Lower lobe of right lung (tissue), 2 donors: Measurements from ENCODE around the gene MIR17HG. TPM values are rescaled to one million over a fixed set of nuclear protein-coding genes. Genes with fewer than 3 reads are reported as not detected.

ENCODE experiments used
- ATAC-seq, 2 donors: fragments of 200-7000 bp; cut with Tn5 transposase; one replicate each; pipeline ENCODE4 v1.9.1; 2020 to 2022; ENCODE audit warnings: mild to moderate bottlenecking in 2 of 2, moderate library complexity in 2 of 2
- DNase-seq: peaks from one replicate; pipeline ENCODE4 v3.0.0-alpha.2; 2020
- H3K27ac ChIP-seq: fragments of 200-600 bp; one replicate; pipeline ENCODE4 v1.8.0; 2022
- H3K27me3 ChIP-seq: fragments of 200-600 bp; one replicate; pipeline ENCODE4 v1.8.0; 2022; ENCODE audit warnings: low read depth
- H3K36me3 ChIP-seq: fragments of 200-600 bp; one replicate; pipeline ENCODE4 v1.8.0; 2022; ENCODE audit warnings: mild to moderate bottlenecking
- H3K4me1 ChIP-seq: fragments of 200-600 bp; one replicate; pipeline ENCODE4 v1.8.0; 2022
- H3K4me3 ChIP-seq: fragments of 200-600 bp; one replicate; pipeline ENCODE4 v1.8.0; 2022; ENCODE audit warnings: mild to moderate bottlenecking
- H3K9me3 ChIP-seq: fragments of 200-600 bp; one replicate; pipeline ENCODE4 v1.8.0; 2022
- intact Hi-C: fragments of 100-400 bp; cut with DNase I; formaldehyde crosslinking; loops from one replicate; pipeline ENCODE4 v1.11.0; 2022
- total RNA-seq: library from RNA; stranded (reverse); fragmentation: NEBNext Ultra II Directional; extraction: Animal tissue kit (Norgen Biotek cat#: 25700); gene quantifications from one replicate; pipeline ENCODE4 v1.2.1, GENCODE V29; 2021
- TF ChIP-seq, protein P1 (sequence below): fragments of 200-600 bp; IDR thresholded peaks from one replicate; pipeline ENCODE4 v1.8.0; 2022; ENCODE audit warnings: antibody characterized with exemption, mild to moderate bottlenecking
- donor health status: DM: no; HTN: yes; CAD: no; lungs with severe emphysema.

Gene MIR17HG
- total RNA-seq, 1 donor from 2014 or later, result 6.1 TPM

DNA sequence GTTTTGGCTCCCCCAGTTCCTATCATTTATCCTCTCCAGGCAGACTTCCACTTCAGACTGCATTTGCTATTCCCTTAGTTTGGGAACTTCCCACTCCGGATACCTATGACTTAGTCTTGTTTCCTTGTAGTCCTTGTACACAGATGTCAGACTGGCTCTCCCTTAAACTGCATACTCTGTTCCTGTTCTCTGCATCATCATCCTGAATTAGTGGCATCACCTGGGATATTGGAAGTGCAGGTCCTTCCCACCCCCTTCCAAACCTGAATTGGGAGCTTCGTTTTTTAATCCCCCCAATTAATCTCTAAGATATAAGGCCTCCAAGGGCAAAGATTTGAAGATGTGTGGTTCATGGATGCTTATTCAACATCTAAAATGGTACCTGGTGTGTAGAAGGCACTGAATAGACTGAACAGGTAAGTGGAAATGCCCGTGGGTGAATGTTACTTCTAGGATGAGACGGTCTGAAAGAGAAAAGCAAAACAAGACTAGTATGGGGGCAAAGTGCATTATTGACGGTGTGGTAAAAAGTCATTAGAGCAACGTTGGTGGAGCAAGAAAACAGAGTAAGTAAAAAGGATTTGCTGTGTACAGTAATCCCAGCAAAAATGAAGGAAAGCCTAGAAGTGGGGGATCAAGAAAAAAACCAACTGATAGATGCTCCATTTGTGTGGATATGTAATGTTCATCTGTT, 9.6 kb downstream of the MIR17HG start:
- H3K36me3 ChIP-seq, result peaks cover 46% of the 10 kb centered on the region
- ATAC-seq, result no peak

DNA sequence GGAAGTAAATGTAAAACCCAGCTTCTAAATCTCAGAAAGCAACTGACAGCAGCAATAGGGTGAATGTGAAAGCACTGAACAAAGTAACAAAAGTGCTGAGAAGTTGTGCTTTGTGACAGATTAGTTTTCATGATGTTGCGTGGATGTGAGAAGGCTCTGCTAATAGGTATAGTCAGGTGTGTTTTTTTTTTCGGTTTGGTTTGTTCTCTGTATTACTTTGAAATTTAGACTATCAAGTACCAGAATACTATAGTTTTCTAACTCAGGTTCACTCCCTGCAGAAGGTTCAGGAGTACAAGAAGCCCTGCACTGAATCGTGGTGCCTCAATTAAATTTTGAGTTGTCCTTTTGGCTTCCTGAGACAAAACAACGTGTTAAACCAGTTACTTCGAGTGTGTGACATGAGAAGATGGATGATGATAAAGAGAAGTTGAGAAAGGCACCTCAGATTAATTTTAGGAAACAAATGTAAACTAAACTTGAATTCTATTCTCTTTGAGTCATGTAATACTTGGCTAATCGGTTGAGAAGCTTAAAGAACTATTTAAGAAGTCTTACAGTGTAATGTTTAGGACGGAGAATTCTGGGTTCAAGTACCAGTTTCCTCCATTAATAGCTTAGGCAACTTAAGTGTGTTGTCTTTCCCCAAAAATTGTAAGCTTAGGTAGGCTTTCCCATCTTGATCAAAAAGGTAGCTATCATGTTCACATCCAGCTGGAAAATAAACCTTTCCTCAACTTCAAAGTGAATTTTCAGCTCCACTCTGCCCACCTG, 10.3 kb downstream of the MIR17HG start:
- H3K36me3 ChIP-seq, result peaks cover 38% of the 10 kb centered on the region
- H3K9me3 ChIP-seq, result no peaks in the 10 kb centered on the region
- H3K4me3 ChIP-seq, result no peak overlapping the region
- intact Hi-C loops, result no loop called here
- ATAC-seq (no peak), DNase-seq (no peak)
- H3K27ac ChIP-seq, result no peak overlapping the region
- TF ChIP-seq, protein P1, sequence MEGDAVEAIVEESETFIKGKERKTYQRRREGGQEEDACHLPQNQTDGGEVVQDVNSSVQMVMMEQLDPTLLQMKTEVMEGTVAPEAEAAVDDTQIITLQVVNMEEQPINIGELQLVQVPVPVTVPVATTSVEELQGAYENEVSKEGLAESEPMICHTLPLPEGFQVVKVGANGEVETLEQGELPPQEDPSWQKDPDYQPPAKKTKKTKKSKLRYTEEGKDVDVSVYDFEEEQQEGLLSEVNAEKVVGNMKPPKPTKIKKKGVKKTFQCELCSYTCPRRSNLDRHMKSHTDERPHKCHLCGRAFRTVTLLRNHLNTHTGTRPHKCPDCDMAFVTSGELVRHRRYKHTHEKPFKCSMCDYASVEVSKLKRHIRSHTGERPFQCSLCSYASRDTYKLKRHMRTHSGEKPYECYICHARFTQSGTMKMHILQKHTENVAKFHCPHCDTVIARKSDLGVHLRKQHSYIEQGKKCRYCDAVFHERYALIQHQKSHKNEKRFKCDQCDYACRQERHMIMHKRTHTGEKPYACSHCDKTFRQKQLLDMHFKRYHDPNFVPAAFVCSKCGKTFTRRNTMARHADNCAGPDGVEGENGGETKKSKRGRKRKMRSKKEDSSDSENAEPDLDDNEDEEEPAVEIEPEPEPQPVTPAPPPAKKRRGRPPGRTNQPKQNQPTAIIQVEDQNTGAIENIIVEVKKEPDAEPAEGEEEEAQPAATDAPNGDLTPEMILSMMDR, result no peak
- H3K4me1 ChIP-seq, result peaks cover 13% of the 10 kb centered on the region
- H3K27me3 ChIP-seq, result no peaks in the 10 kb centered on the region

More for the DNA sequence above, 9.6 kb downstream of the MIR17HG start:
- Histone ChIP-seq H3K4me3 (no peak overlapping the region), H3K27ac (no peak overlapping the region), H3K4me1 (peaks cover 16% of the 10 kb centered on the region), H3K27me3 (no peaks in the 10 kb centered on the region), H3K9me3 (no peaks in the 10 kb centered on the region)
- intact Hi-C loops, result no loop called here
- TF ChIP-seq, protein P1, result no peak
- no peak for DNase-seq

DNA sequence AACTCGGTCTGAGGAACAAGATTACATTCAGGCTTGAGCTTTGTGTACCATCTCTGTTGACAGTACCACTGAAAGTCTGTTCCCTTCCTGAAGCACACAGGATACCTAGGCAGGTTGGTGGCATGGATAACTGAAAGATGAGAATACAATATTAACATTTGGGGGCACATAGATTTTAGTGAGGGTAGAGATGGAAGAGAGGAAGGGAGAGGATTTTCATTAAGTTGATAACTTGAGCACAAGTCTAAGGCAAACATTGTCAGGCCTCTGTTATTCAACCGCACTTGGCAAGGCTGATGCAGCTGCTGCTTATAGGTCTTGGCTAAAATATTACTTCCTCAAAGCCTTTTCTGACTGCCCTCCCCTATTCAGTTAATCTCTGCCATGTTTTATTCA, 10.9 kb downstream of the MIR17HG start:
- DNase-seq, result no peak
- TF ChIP-seq, protein P1, result no peak
- Histone ChIP-seq H3K27ac (no peak overlapping the region), H3K36me3 (peaks cover 37% of the 10 kb centered on the region), H3K9me3 (no peaks in the 10 kb centered on the region), H3K27me3 (no peaks in the 10 kb centered on the region), H3K4me1 (peaks cover 13% of the 10 kb centered on the region), H3K4me3 (no peak overlapping the region)
- ATAC-seq, result peak; percentile 32 to 57
- intact Hi-C loops, result no loop called here

DNA sequence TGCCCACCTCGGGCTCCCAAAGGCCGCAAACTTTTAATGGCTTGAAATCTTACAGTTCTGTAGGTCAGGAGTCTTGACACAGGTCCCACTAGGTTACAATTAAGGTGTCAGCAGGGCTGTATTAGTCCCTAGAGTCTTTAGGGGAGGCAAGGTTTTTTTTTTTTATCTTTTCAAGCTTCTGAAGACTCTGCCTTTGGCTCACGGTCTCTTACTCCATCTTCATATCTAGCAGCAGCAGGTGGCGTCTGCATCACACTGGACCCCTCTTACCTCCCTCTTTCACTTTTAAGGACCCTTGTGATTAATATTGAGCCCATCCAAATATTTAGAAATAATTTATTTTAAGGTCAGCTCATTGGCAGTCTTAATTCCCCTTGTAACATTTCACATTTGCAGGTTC, 11.6 kb downstream of the MIR17HG start:
- ATAC-seq (no peak), DNase-seq (no peak)
- Histone ChIP-seq H3K27ac (no peak overlapping the region), H3K4me1 (peaks cover 7% of the 10 kb centered on the region), H3K4me3 (no peak overlapping the region), H3K36me3 (peaks cover 32% of the 10 kb centered on the region), H3K9me3 (no peaks in the 10 kb centered on the region), H3K27me3 (no peaks in the 10 kb centered on the region)
- TF ChIP-seq, protein P1, result no peak
- intact Hi-C loops, result no loop called here

DNA sequence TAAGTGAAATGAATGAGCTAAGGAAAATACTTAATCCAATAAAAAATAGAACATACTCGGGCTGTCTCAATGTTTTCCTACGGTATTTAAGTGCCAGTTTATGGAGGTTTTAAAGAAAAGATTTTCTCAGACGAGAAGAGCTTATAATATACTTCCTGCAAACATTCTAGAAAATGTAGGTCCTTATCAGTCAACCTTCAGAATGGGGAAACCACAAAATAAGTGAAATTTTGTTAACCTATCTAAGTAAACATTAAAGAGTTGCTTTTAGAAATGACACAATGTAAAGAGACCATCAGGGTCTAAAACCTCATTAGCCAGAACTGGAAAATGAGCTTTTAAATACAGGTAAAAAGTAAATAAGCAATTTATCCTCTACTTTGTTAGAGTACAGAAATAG, 12.1 kb downstream of the MIR17HG start:
- ATAC-seq (no peak), DNase-seq (no peak)
- H3K27ac ChIP-seq, result no peak overlapping the region
- peaks cover 27% of the 10 kb centered on the region for H3K36me3 ChIP-seq
- no peak overlapping the region for H3K4me3 ChIP-seq
- peaks cover 6% of the 10 kb centered on the region for H3K4me1 ChIP-seq
- no peaks in the 10 kb centered on the region for H3K27me3 ChIP-seq
- intact Hi-C loops, result no loop called here
- H3K9me3 ChIP-seq, result no peaks in the 10 kb centered on the region
- TF ChIP-seq, protein P1, result no peak
